Caco-2 (cell line): ENCODE results near the gene ARHGEF28. TPM values are rescaled to one million over a fixed set of nuclear protein-coding genes. Genes with fewer than 3 reads are reported as not detected.

Experiments used
- BruUV-seq: library from RNA; stranded (reverse); fragments of 400-500 nt; replicated peaks from 2 replicates; lab custom pipeline; 2021; lab: Mats Ljungman, UMichigan
- CTCF ChIA-PET: fragments of 300-600 bp; sonication (Branson Sonifier 250); formaldehyde crosslinking; loops from one replicate; lab custom pipeline; 2022; ENCODE audit warnings: antibody characterized with exemption; lab: Charles Lee
- POLR2A ChIA-PET: fragments of 300-600 bp; sonication (Branson Sonifier 250); formaldehyde crosslinking; loops from one replicate; lab custom pipeline; 2022; ENCODE audit warnings: antibody characterized with exemption; lab: Charles Lee
- DNase-seq, 2 experiments: peaks; one replicate each; pipeline versions ENCODE4 v3.0.0 to v3.0.0-alpha.2; 2020 to 2022
- H3K27me3 ChIP-seq: replicated peaks from 2 replicates; pipeline ENCODE4 v1.6.0; 2011; ENCODE audit warnings: low read length; ENCODE audit not compliant: control insufficient read depth, insufficient read depth
- H3K36me3 ChIP-seq: 2 replicates; pipeline ENCODE4 v1.5.1; 2011; ENCODE audit warnings: low read length; ENCODE audit not compliant: control insufficient read depth, insufficient read depth
- H3K4me1 ChIP-seq: fragments of 250-450 bp; sonication (Bioruptor Pico); 2 replicates; pipeline ENCODE4 v1.5.1; 2020; ENCODE audit warnings: mild to moderate bottlenecking
- H3K4me3 ChIP-seq: 2 replicates; pipeline ENCODE4 v1.5.1; 2011; ENCODE audit warnings: low read depth, mild to moderate bottlenecking, control low read depth, low read length
- H3K9me3 ChIP-seq: fragments of 250-450 bp; sonication (Bioruptor Pico); 2 replicates; pipeline ENCODE4 v1.5.1; 2020; ENCODE audit warnings: mild to moderate bottlenecking, moderate library complexity
- H3K27ac Mint-ChIP-seq: one replicate; pipeline ENCODE4 v1.8.0; 2022; ENCODE audit warnings: mixed read lengths; ENCODE audit not compliant: unreplicated experiment
- H3K27me3 Mint-ChIP-seq: one replicate; pipeline ENCODE4 v1.8.0; 2022; ENCODE audit warnings: mixed read lengths; ENCODE audit not compliant: insufficient read depth, unreplicated experiment
- H3K36me3 Mint-ChIP-seq: one replicate; pipeline ENCODE4 v1.8.0; 2022; ENCODE audit warnings: mild to moderate bottlenecking, mixed read lengths; ENCODE audit not compliant: insufficient read depth, unreplicated experiment
- H3K4me1 Mint-ChIP-seq: one replicate; pipeline ENCODE4 v1.8.0; 2022; ENCODE audit warnings: low read depth, mixed read lengths; ENCODE audit not compliant: unreplicated experiment
- H3K4me3 Mint-ChIP-seq: one replicate; pipeline ENCODE4 v1.8.0; 2022; ENCODE audit warnings: mild to moderate bottlenecking, moderate library complexity, mixed read lengths; ENCODE audit not compliant: unreplicated experiment
- H3K9me3 Mint-ChIP-seq: one replicate; pipeline ENCODE4 v1.8.0; 2022; ENCODE audit warnings: mixed read lengths; ENCODE audit not compliant: unreplicated experiment
- intact Hi-C: fragments of 100-400 bp; cut with micrococcal nuclease; formaldehyde crosslinking; loops from one replicate; pipeline ENCODE4 v1.10.0; 2022; ENCODE audit not compliant: unreplicated experiment
- total RNA-seq: library from RNA; stranded (reverse); gene quantifications from 2 replicates; pipeline ENCODE4 v1.2.3, GENCODE V29; 2022
- TF ChIP-seq, protein P1 (sequence below), 2 experiments: fragments of 200-600 bp in 1 of 2; IDR thresholded peaks; 1 replicate in 1 of 2; 2 replicates in 1 of 2; pipeline versions ENCODE4 v1.5.1 to v1.8.0; 2011 to 2022; ENCODE audit warnings: antibody characterized with exemption in 1 of 2, control low read depth in 1 of 2, inconsistent platforms in 1 of 2, low read depth in 1 of 2, low read length in 1 of 2, mild to moderate bottlenecking in 1 of 2, moderate library complexity in 1 of 2; ENCODE audit not compliant: insufficient read depth in 1 of 2, severe bottlenecking in 1 of 2, unreplicated experiment in 1 of 2

ARHGEF28 gene
- total RNA-seq, 1 experiment from 2014 or later, result 4.6 TPM

DNA sequence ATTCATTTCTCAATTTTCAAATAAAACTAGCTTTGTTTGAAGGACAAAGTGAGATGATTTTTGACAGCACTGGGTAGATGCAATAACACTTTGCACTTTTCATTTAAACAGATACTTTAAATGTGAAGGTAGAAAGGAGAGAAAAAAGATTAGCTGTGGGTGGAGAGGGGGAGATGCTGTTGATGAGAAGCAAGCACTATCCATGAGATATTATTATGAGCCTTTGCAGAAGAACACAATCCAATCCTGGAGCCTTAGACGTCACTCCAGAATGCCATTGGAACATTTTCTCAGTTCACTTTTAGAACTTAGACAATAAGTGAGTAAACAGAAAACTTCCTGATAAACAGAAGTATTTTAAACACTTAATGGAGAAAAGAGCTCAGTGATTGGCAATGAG, 351.1 kb downstream of the ARHGEF28 start:
- no peak overlapping the region for H3K4me3 Mint-ChIP-seq
- Histone ChIP-seq H3K4me1 (peaks cover 4% of the 10 kb centered on the region), H3K27me3 (no peaks in the 10 kb centered on the region), H3K36me3 (no peaks in the 10 kb centered on the region; the same call in 1 of the 2 replicates), H3K9me3 (no peaks in the 10 kb centered on the region), H3K4me3 (no peak overlapping the region)
- POLR2A ChIA-PET, result no interaction called here
- no peaks in the 10 kb centered on the region for H3K9me3 Mint-ChIP-seq
- intact Hi-C loops, result no loop called here
- TF ChIP-seq, protein P1, sequence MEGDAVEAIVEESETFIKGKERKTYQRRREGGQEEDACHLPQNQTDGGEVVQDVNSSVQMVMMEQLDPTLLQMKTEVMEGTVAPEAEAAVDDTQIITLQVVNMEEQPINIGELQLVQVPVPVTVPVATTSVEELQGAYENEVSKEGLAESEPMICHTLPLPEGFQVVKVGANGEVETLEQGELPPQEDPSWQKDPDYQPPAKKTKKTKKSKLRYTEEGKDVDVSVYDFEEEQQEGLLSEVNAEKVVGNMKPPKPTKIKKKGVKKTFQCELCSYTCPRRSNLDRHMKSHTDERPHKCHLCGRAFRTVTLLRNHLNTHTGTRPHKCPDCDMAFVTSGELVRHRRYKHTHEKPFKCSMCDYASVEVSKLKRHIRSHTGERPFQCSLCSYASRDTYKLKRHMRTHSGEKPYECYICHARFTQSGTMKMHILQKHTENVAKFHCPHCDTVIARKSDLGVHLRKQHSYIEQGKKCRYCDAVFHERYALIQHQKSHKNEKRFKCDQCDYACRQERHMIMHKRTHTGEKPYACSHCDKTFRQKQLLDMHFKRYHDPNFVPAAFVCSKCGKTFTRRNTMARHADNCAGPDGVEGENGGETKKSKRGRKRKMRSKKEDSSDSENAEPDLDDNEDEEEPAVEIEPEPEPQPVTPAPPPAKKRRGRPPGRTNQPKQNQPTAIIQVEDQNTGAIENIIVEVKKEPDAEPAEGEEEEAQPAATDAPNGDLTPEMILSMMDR (IDR thresholded peaks at IDR 0.05; ENCODE audit: insufficient read depth in 1 of 2, low read depth in 1 of 2, low read length in 1 of 2, severe bottlenecking in 1 of 2, unreplicated experiment in 1 of 2), result no peak
- H3K36me3 Mint-ChIP-seq, result no peaks in the 10 kb centered on the region
- no peak for DNase-seq
- BruUV-seq, result no TSS peak
- no peak overlapping the region for H3K27ac Mint-ChIP-seq
- H3K4me1 Mint-ChIP-seq, result no peaks in the 10 kb centered on the region
- no peaks in the 10 kb centered on the region for H3K27me3 Mint-ChIP-seq
- CTCF ChIA-PET, result no interaction called here

DNA sequence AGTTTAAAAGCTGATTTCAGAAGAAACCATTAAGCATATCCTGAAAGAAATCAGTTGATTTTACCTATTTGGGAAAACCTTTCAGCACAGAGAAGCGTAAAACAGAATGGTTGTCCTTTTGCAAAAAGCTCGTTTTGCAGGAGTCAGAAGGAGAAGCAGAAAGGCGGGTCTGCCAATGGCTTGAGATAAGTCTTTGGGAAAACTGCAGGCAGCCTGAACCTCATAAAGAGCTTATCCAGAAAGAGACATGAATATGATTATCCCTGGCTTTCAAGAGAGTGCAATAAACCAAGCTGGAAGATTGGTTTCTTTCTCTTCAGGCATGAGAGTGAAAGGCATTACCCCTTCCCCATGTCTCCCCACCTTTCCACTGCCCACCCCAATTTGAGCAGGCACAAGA, 353.3 kb downstream of the ARHGEF28 start:
- DNase-seq, result no peak
- Mint-ChIP-seq H3K9me3 (no peaks in the 10 kb centered on the region), H3K27me3 (no peaks in the 10 kb centered on the region), H3K4me1 (no peaks in the 10 kb centered on the region), H3K36me3 (no peaks in the 10 kb centered on the region), H3K4me3 (no peak overlapping the region), H3K27ac (no peak overlapping the region)
- TF ChIP-seq, protein P1 (IDR thresholded peaks at IDR 0.05; ENCODE audit: insufficient read depth in 1 of 2, low read depth in 1 of 2, low read length in 1 of 2, severe bottlenecking in 1 of 2, unreplicated experiment in 1 of 2), result no peak
- intact Hi-C loops, result no loop called here
- BruUV-seq, result no TSS peak
- no peaks in the 10 kb centered on the region for H3K27me3 ChIP-seq
- ChIA-PET CTCF (no interaction called here), POLR2A (no interaction called here)
- H3K4me1 ChIP-seq, result peaks cover 13% of the 10 kb centered on the region
- H3K9me3 ChIP-seq, result no peaks in the 10 kb centered on the region
- H3K36me3 ChIP-seq, result no peaks in the 10 kb centered on the region; the same call in 1 of the 2 replicates
- no peak overlapping the region for H3K4me3 ChIP-seq

DNA sequence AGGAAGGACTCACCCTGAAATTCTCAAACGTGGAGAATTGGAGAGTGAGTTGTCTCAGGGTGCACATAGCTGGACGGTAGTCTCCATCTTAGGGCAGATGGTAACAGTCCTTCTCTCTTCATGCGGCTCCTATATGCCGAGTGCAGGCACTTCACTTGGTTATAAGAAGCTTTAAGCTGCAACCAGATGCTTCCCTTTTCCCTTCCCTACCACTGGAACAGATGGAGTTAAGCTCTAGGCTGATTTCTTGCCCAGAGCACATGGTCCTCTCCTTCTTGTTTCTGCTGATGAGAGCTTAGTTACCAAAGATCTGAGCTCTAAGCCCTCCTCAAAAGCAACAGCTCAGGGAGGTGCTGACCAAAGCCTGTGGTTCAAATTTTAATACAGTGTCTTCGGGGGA, 355.7 kb downstream of the ARHGEF28 start:
- H3K36me3 Mint-ChIP-seq, result no peaks in the 10 kb centered on the region
- no peak for DNase-seq
- H3K27ac Mint-ChIP-seq, result no peak overlapping the region
- intact Hi-C loops, result no loop called here
- Histone ChIP-seq H3K27me3 (no peaks in the 10 kb centered on the region), H3K36me3 (no peaks in the 10 kb centered on the region), H3K9me3 (no peaks in the 10 kb centered on the region), H3K4me3 (no peak overlapping the region), H3K4me1 (peaks cover 13% of the 10 kb centered on the region)
- POLR2A ChIA-PET, result no interaction called here
- no TSS peak for BruUV-seq
- CTCF ChIA-PET, result no interaction called here
- no peaks in the 10 kb centered on the region for H3K27me3 Mint-ChIP-seq
- H3K9me3 Mint-ChIP-seq, result no peaks in the 10 kb centered on the region
- H3K4me1 Mint-ChIP-seq, result peaks cover 7% of the 10 kb centered on the region
- no peak overlapping the region for H3K4me3 Mint-ChIP-seq
- TF ChIP-seq, protein P1 (IDR thresholded peaks at IDR 0.05; ENCODE audit: insufficient read depth in 1 of 2, low read depth in 1 of 2, low read length in 1 of 2, severe bottlenecking in 1 of 2, unreplicated experiment in 1 of 2), result no peak
